H54 (cell line): ENCODE data around the gene PARD6B.

ENCODE experiments used
- DNase-seq: peaks from one replicate; pipeline ENCODE4 v3.0.0; 2011; ENCODE audit warnings: low spot score, mixed read lengths; ENCODE audit not compliant: insufficient read length
- FAIRE-seq: peaks from 3 replicates; lab custom pipeline; 2011; peaks lifted over from hg19 to GRCh38; lab: Jason Lieb, UNC
- POLR2A ChIP-seq: IDR thresholded peaks from 2 replicates; pipeline ENCODE4 v1.6.1; 2011; ENCODE audit warnings: low read depth, mild to moderate bottlenecking, low read length

The PARD6B gene

GRCh38 chr20:50731055-50731929, at the start of gene PARD6B:
Gene PARD6B (plus strand): TSS chr20:50731580. CDS start chr20:50731787, 207 bp downstream.
- TF ChIP-seq POLR2A, result no peak
- peak; percentile 94 for DNase-seq
- peak; percentile 84 for FAIRE-seq

- DNase-seq (no peak), FAIRE-seq (no peak)
- no peak for TF ChIP-seq POLR2A
These were observed 49.3 kb upstream of the PARD6B start for GRCh38 chr20:50682065-50682464.

- TF ChIP-seq POLR2A, result no peak
- FAIRE-seq (no peak), DNase-seq (no peak)
These were observed 48.3 kb upstream of the PARD6B start for GRCh38 chr20:50682947-50683530.

- no peak for TF ChIP-seq POLR2A
- FAIRE-seq (no peak), DNase-seq (no peak)
These were observed 47.8 kb upstream of the PARD6B start for GRCh38 chr20:50683570-50683969.

- DNase-seq (no peak), FAIRE-seq (no peak)
- TF ChIP-seq POLR2A, result no peak
These were observed 44.6 kb upstream of the PARD6B start for GRCh38 chr20:50686821-50687220.

GRCh38 chr20:50688256-50688975, 43.0 kb upstream of the PARD6B start:
- DNase-seq (no peak), FAIRE-seq (no peak)
- no peak for TF ChIP-seq POLR2A

- FAIRE-seq (no peak), DNase-seq (peak; percentile 28)
- no peak for TF ChIP-seq POLR2A
These were observed 41.3 kb upstream of the PARD6B start for GRCh38 chr20:50689864-50690649.

- TF ChIP-seq POLR2A, result no peak
- DNase-seq (no peak), FAIRE-seq (no peak)
These were observed 40.5 kb upstream of the PARD6B start, which contains the start of gene RIPOR3 for GRCh38 chr20:50690650-50691572. Gene RIPOR3 (minus strand): TSS chr20:50691542. CDS start chr20:50691128, 414 bp downstream.

- FAIRE-seq (no peak), DNase-seq (no peak)
These were observed 39.5 kb upstream of the PARD6B start for GRCh38 chr20:50691573-50692551.

GRCh38 chr20:50692552-50692933, 38.8 kb upstream of the PARD6B start:
- FAIRE-seq, result no peak
- DNase-seq, result no peak
- TF ChIP-seq POLR2A, result no peak

More at GRCh38 chr20:50691573-50692551, 39.5 kb upstream of the PARD6B start:
- TF ChIP-seq POLR2A, result no peak

GRCh38 chr20:50693001-50693400, 38.4 kb upstream of the PARD6B start:
- no peak for FAIRE-seq

More at GRCh38 chr20:50693001-50693400, 38.4 kb upstream of the PARD6B start:
- TF ChIP-seq POLR2A, result no peak
- DNase-seq, result no peak
